Measurements from ENCODE around the gene ERICH3.

ERICH3 gene

DNA sequence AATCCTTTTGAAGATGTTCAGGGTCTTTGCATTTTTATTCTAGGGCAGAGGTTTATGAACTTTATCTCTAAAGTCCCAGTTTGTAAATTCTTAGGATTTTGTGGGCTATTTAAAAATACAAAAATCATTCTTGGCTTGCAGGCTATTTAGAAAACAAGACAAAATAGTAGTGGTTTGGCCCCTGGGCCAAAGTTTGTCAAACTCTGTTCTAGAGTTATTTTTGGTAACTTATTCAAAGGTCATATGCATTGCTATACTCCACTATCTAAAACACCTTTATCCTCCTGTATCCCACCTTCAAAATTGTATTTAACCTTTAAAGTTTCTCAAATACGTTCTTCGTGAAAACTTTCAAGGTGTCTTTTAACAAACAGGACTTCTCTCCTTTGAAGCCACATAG lies 85.7 kb downstream of the ERICH3 start:
- DNase-seq = no peak
- Mint-ChIP-seq H3K27ac (no peak overlapping the region), H3K27me3 (peaks cover 5% of the 10 kb centered on the region), H3K36me3 (ENCODE audit: low read depth) (no peaks in the 10 kb centered on the region), H3K9me3 (no peaks in the 10 kb centered on the region), H3K4me3 (no peak overlapping the region), H3K4me1 (no peaks in the 10 kb centered on the region)
- no peak for ATAC-seq

DNA sequence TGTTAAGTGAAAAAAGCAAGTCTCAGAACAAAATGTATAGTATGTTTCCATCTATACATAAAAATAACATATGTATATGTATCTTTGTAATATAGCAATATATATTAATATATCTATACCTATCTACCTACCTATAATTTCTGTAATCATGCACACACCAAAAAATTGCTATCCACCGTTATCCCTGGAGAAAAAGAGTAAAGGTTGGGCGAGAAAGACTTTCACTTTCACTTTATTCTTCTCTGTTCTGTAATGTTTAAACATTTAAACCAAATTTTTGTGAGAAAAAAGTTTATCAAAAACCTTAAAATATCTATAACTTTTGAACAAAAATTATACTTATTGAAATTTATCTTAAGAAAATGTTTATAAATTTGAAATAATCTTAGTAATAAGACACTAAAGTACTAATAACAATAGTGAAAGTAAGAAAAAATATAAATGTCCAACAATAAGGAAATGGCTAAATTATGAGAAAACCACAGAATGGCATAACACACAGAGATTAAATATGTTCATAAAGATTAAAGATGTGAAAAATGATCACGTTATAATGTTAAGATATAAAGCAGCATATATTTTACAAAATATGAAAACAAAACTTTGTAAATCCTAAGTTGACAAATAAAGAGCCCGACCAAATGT lies 87.2 kb downstream of the ERICH3 start:
- DNase-seq = no peak
- no peak for ATAC-seq
- Mint-ChIP-seq H3K27ac (no peak overlapping the region), H3K27me3 (peaks cover 7% of the 10 kb centered on the region), H3K4me1 (no peaks in the 10 kb centered on the region), H3K36me3 (ENCODE audit: low read depth) (no peaks in the 10 kb centered on the region), H3K4me3 (peak overlapping the region; percentile 27), H3K9me3 (no peaks in the 10 kb centered on the region)

DNA sequence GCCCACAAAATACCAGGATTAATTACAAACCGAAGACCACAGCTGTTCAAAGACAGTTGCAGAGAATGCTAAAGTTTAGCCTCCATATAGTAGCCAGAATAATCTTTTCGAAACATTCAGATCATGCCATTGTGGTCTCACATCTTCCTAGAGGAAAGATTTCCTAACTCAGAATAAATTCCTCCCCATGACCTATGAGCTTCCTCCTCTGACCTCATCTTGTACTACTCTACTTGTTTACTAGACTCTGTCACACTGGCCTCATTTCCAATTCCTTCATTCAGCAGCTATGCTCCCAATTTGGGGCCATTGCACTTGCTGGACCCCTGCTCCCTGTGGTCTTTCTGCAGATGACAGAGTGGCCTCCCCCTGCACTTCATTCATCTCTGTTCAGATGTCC lies 89.4 kb downstream of the ERICH3 start:
- ATAC-seq (no peak), DNase-seq (no peak)
- H3K27ac Mint-ChIP-seq = no peak overlapping the region
- no peaks in the 10 kb centered on the region for H3K36me3 Mint-ChIP-seq (ENCODE audit: low read depth)
- H3K4me3 Mint-ChIP-seq = no peak overlapping the region
- H3K9me3 Mint-ChIP-seq = no peaks in the 10 kb centered on the region
- H3K4me1 Mint-ChIP-seq = no peaks in the 10 kb centered on the region
- H3K27me3 Mint-ChIP-seq = peaks cover 3% of the 10 kb centered on the region

DNA sequence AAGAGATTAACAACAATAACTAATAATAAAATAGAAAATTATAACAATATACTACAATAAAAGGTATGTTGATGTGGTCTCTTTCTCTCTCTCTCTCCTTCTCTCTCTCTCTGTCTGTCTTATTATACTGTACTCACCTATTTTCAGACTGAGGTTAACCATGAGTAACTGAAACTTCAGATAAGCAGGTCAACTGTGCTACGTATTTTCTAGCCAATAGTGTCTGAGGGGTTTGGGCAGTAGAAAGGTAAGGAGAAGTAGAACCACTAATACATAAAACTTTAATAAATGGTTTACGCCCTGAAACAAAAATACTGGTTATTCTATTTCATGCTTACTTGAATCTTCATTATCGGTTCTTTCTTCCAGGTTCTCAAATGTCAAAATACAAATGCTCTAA lies 90.2 kb downstream of the ERICH3 start:
- no peak for ATAC-seq
- H3K27me3 Mint-ChIP-seq = peaks cover 3% of the 10 kb centered on the region
- no peak overlapping the region for H3K27ac Mint-ChIP-seq
- no peaks in the 10 kb centered on the region for H3K36me3 Mint-ChIP-seq (ENCODE audit: low read depth)
- H3K9me3 Mint-ChIP-seq = no peaks in the 10 kb centered on the region
- H3K4me1 Mint-ChIP-seq = no peaks in the 10 kb centered on the region
- no peak for DNase-seq
- no peak overlapping the region for H3K4me3 Mint-ChIP-seq

DNA sequence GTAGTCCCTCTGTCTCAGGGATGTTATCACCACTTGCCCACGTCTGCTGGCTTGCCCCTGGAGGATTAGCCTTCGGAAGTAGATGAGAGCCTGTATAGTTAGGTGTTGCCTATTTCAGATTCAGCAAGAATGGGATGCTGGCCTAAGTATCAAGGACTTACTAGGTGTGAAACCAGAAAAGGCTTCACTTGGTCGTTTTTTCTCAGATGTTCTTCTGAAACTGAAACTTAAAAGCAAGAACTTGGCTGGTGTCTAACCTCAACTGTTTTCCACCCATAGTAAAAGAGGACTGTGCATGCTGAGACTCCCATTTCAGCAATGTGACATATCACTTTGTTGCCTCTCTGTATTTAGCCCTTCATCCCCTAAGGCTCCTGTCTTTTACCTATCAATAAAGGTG lies 94.2 kb downstream of the ERICH3 start:
- H3K4me3 Mint-ChIP-seq = no peak overlapping the region
- H3K27me3 Mint-ChIP-seq = peaks cover 3% of the 10 kb centered on the region
- H3K9me3 Mint-ChIP-seq = no peaks in the 10 kb centered on the region
- no peaks in the 10 kb centered on the region for H3K4me1 Mint-ChIP-seq
- H3K36me3 Mint-ChIP-seq (ENCODE audit: low read depth) = no peaks in the 10 kb centered on the region
- DNase-seq (no peak), ATAC-seq (peak; percentile 36)
- no peak overlapping the region for H3K27ac Mint-ChIP-seq

DNA sequence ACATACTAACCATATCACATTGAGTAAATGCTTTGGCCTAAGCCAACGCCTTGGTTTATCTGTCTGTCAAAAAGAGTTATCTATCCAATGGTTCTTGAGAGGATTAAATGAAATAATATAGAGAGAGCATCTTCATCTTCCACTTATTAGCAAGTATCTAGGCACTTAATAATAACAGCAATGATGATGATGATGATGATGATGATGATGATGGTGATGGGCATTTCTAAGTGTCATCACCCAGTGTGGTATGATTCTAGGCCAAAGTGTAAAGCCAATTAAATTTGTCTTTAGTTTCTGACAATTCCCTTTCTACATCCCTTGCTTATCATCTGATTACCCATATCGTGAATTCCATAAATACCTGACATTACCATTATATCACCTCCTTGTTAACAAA lies 95.5 kb downstream of the ERICH3 start:
- no peak for ATAC-seq
- H3K4me3 Mint-ChIP-seq = no peak overlapping the region
- H3K9me3 Mint-ChIP-seq = no peaks in the 10 kb centered on the region
- DNase-seq = no peak
- H3K27ac Mint-ChIP-seq = no peak overlapping the region
- peaks cover 5% of the 10 kb centered on the region for H3K27me3 Mint-ChIP-seq
- no peaks in the 10 kb centered on the region for H3K36me3 Mint-ChIP-seq (ENCODE audit: low read depth)
- H3K4me1 Mint-ChIP-seq = no peaks in the 10 kb centered on the region

DNA sequence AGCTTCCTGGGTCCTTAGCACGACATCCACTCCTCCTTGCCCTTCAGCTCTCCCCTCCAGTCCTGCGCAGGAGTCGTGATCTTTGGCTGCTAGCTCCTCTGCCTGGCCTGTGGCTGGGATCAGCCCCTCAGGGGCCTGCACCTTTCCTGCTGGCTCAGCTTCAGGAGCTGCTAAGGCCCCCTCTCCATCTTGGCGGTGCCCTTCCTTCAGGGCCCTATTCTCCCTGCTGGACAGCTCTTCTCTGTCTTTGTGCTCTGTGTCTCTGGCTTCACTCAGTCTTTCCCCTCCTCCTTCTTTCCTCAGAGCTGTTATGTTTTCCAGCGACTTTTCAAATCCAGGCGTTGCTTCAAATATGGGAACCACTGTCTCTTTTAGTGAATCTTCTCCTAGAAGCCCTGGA lies 101.7 kb downstream of the ERICH3 start:
- Mint-ChIP-seq H3K4me1 (no peaks in the 10 kb centered on the region), H3K27me3 (peaks cover 2% of the 10 kb centered on the region), H3K27ac (no peak overlapping the region), H3K4me3 (no peak overlapping the region), H3K36me3 (ENCODE audit: low read depth) (no peaks in the 10 kb centered on the region), H3K9me3 (no peaks in the 10 kb centered on the region)
- ATAC-seq = no peak
- DNase-seq = no peak

DNA sequence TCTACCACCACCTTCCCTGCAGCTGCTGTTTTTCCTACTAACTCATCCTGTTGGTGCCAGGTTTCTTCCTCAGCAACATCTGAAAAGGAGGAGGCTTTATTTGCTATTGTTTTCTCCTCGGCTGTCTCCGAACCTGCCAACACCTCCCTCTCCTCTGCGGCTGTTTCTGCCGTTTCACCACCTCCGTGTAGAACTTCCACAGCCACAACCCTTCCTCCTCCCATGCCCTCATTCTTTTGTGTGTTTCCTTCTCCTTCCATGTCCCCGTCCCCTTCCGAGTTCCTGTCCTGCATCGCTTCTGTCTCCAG lies 102.1 kb downstream of the ERICH3 start:
- Mint-ChIP-seq H3K4me1 (no peaks in the 10 kb centered on the region), H3K27ac (no peak overlapping the region), H3K36me3 (ENCODE audit: low read depth) (no peaks in the 10 kb centered on the region), H3K27me3 (peaks cover 2% of the 10 kb centered on the region), H3K4me3 (no peak overlapping the region), H3K9me3 (no peaks in the 10 kb centered on the region)
- no peak for DNase-seq
- no peak for ATAC-seq

DNA sequence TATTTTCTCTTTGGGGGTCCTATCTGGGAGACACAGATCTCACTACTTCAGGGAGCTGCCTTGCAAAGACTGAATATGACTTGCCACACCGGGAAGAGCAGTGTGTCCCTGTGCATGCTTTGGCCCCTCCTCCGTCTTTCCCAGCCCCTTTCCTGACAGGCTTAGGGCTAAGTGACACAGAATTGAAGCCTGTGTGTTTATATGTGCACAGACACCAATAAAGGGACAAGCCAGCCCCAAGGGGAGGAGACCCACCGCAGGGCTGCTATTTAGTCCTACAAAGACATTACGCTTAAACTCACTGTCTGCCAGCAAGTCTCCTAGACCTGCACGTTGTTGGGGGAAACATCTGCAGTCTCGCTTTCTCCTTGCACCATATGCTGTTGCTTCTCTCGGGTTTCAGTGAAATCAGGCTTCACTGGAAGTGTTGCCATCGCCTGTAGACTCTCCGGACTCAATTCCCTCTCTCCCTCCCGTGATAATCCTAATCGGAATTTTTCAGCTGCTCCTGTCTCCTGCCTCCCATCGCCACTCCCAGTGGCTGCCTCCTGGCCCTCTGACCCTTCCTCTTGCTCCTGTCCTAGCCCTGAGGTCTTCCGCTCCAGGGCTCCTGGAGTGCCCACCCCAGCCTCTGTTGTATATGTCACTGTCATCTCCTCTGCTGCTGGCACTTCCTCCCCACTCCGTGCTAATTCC lies 102.6 kb downstream of the ERICH3 start:
- ATAC-seq = no peak
- no peaks in the 10 kb centered on the region for H3K4me1 Mint-ChIP-seq

DNA sequence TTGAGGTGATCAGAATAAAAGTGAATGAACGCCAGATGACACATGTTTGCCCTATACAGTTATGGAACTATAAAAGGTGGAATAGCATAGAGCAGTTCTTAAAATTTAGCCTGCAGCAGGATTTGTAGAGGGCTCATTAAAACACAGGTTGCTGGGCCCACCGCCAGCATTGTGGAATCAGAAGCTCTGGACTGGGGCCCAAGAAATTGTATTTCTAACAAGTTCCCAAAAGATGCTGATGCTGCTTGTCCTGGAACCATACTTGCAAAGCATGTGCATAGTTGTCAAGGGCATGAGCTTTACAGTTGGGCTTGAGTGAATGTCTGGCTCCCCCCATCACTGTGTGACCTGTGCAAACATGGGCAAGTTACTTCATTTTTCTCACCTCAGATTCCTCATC lies 123.7 kb downstream of the ERICH3 start:
- Mint-ChIP-seq H3K4me3 (no peak overlapping the region), H3K27me3 (no peaks in the 10 kb centered on the region), H3K4me1 (no peaks in the 10 kb centered on the region), H3K36me3 (ENCODE audit: low read depth) (no peaks in the 10 kb centered on the region), H3K27ac (no peak overlapping the region), H3K9me3 (no peaks in the 10 kb centered on the region)
- DNase-seq = no peak
- ATAC-seq = no peak

More for the DNA sequence above, 102.6 kb downstream of the ERICH3 start:
- H3K4me3 Mint-ChIP-seq = no peak overlapping the region
- no peaks in the 10 kb centered on the region for H3K36me3 Mint-ChIP-seq (ENCODE audit: low read depth)
- H3K27ac Mint-ChIP-seq = no peak overlapping the region
- H3K27me3 Mint-ChIP-seq = peaks cover 2% of the 10 kb centered on the region
- H3K9me3 Mint-ChIP-seq = no peaks in the 10 kb centered on the region
- DNase-seq = no peak

DNA sequence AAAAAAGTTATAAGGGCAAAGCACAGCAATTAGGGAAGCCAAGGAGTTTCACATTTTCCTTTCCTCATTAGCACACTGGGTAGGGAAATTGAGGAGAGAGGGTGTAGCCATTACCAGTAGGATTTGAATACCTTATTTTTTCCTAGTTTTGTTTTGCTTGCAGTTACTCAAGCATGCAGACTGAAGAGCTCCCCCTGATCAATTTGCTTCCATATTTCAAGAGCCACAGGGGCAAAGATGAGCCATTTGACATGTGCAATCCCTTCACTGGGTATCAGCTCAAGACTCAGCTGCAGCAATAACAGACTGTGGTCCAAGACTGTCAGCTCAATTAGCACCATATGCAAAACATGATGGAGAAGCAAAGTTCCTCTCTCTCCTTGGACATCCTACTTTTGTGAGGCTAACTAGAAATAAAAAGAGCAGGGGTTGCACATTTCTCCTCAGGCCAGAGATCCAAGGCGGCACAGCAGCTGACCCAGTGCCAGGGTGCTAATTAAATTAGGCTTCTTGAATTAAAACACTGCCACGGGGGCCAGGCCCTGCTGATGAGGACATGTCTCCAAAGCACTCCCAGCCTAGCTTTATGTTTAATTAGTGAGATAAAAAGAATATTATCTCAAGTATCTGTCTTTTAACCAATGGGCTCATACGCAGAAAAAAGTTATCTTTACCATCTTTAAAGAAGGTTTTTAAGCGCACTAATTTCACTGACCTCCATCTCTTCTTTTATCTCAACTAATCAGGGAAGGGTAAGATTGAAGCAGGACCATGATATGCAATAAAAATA lies 124.4 kb downstream of the ERICH3 start:
- no peaks in the 10 kb centered on the region for H3K36me3 Mint-ChIP-seq (ENCODE audit: low read depth)
- H3K4me1 Mint-ChIP-seq = no peaks in the 10 kb centered on the region
- DNase-seq = no peak
- no peak overlapping the region for H3K4me3 Mint-ChIP-seq
- ATAC-seq = no peak
- no peaks in the 10 kb centered on the region for H3K9me3 Mint-ChIP-seq
- H3K27me3 Mint-ChIP-seq = no peaks in the 10 kb centered on the region
- H3K27ac Mint-ChIP-seq = no peak overlapping the region

DNA sequence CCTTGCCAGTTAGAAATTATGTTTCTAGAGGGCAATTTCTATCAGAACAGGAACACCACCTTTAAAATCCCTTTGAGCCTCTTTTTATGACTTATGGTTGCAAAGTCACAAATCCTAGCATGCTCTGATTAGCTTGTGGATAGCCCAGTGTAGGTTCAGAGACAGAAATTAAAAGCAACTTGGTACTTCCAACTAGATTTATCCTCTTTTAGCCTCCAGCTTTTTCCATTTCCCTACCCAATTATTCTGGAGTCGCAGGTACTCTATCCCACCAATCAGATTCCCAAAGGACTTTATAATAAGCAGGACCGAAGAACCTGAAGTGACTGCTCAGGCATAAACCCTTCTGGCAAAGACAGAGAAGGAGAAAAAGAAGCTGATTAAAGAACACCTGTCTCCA lies 127.8 kb downstream of the ERICH3 start:
- Mint-ChIP-seq H3K27ac (no peak overlapping the region), H3K27me3 (no peaks in the 10 kb centered on the region)
- no peak for ATAC-seq

DNA sequence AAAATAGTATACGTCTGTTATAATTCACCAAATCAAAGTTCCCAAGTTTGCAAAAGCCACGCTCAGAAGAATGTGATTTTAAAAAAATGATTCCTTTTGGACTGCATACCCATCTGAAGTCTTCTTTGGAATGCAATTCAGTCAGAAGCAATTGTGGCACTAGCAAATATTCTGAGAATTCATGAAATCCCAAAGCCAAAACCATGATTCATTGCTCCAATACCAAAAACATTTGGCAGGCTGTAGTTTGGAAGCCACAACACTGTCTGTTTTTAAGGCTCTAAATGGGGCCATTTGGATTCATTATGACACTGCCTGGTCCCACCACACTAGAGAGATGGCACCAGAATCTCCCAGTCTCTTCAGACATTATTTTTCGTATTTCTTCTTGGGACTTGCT lies 139.4 kb downstream of the ERICH3 start:
- Mint-ChIP-seq H3K27ac (no peak overlapping the region), H3K4me3 (no peak overlapping the region), H3K4me1 (no peaks in the 10 kb centered on the region), H3K9me3 (no peaks in the 10 kb centered on the region), H3K36me3 (ENCODE audit: low read depth) (no peaks in the 10 kb centered on the region), H3K27me3 (no peaks in the 10 kb centered on the region)
- no peak for DNase-seq
- no peak for ATAC-seq

More for the DNA sequence above, 127.8 kb downstream of the ERICH3 start:
- no peak overlapping the region for H3K4me3 Mint-ChIP-seq
- H3K36me3 Mint-ChIP-seq (ENCODE audit: low read depth) = no peaks in the 10 kb centered on the region
- no peak for DNase-seq
- no peaks in the 10 kb centered on the region for H3K9me3 Mint-ChIP-seq
- H3K4me1 Mint-ChIP-seq = no peaks in the 10 kb centered on the region

DNA sequence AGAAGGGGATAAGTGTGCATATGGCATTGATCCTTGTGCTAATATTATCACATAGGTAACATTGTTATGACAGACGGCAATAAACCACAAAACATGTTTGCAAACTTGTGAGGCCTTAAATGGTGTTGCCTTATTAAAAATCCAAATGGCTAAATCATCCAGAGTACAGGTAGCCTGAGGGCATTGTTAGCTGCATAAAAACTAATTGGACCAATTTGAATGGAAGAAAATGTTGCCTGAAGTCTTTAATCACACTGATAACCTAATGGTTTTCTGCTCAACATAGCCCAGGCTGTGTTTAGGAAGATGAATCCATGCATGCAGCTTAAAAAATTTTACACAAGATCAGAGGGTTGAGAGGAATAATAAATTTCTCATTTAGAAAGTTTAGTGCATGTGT lies 141.8 kb downstream of the ERICH3 start:
- no peak overlapping the region for H3K27ac Mint-ChIP-seq
- DNase-seq (no peak), ATAC-seq (no peak)
- no peaks in the 10 kb centered on the region for H3K27me3 Mint-ChIP-seq
- no peaks in the 10 kb centered on the region for H3K36me3 Mint-ChIP-seq (ENCODE audit: low read depth)
- H3K4me1 Mint-ChIP-seq = no peaks in the 10 kb centered on the region
- H3K9me3 Mint-ChIP-seq = no peaks in the 10 kb centered on the region
- H3K4me3 Mint-ChIP-seq = no peak overlapping the region

DNA sequence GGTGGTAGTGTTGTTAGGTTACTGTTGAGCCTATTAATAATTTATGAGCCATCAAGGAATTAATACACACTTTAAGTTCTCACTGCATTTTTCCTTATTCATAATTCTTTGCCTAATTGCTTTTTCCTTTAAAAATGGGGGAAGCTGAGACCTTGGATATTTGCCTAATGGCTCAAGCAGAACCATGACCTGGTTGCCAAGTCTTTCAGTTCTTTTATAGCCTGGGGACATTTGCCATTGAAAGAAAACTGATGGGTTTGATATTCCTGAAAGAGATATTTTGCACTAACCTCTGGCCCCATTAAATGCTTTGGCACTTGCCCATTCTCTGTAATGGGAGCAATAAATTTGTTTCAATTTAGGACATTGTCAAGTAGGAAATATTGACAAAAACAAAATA lies 142.7 kb downstream of the ERICH3 start:
- no peak for DNase-seq

More for the DNA sequence above, 142.7 kb downstream of the ERICH3 start:
- no peaks in the 10 kb centered on the region for H3K36me3 Mint-ChIP-seq (ENCODE audit: low read depth)
- ATAC-seq = no peak
- H3K4me1 Mint-ChIP-seq = no peaks in the 10 kb centered on the region
- H3K27ac Mint-ChIP-seq = no peak overlapping the region
- no peaks in the 10 kb centered on the region for H3K27me3 Mint-ChIP-seq
- H3K9me3 Mint-ChIP-seq = no peaks in the 10 kb centered on the region
- no peak overlapping the region for H3K4me3 Mint-ChIP-seq

Data from activated naive CD8-positive, alpha-beta T cell treated with anti-CD3 and anti-CD28 coated beads, Interleukin-2, amount 50 U/mL, for 24 hours (primary cell).